Type B pancreatic cell (in vitro differentiated cells): ENCODE results near the gene PRKCE. TPM values are rescaled to one million over a fixed set of nuclear protein-coding genes. Genes with fewer than 3 reads are reported as not detected.

ENCODE experiments used
- DNase-seq: peaks from one replicate; pipeline ENCODE4 v3.0.0; 2021; ENCODE audit warnings: mixed read lengths; ENCODE audit not compliant: unreplicated experiment; ENCODE audit errors: extremely low spot score
- H3K27ac Mint-ChIP-seq: 2 replicates; pipeline ENCODE4 v1.8.0; 2021; ENCODE audit warnings: mild to moderate bottlenecking, mixed read lengths
- H3K27me3 Mint-ChIP-seq: 2 replicates; pipeline ENCODE4 v1.8.0; 2021; ENCODE audit warnings: mixed read lengths
- H3K36me3 Mint-ChIP-seq: 2 replicates; pipeline ENCODE4 v1.8.0; 2021; ENCODE audit warnings: mixed read lengths
- H3K4me1 Mint-ChIP-seq: one replicate; pipeline ENCODE4 v1.8.0; 2021; ENCODE audit warnings: mixed read lengths; ENCODE audit not compliant: unreplicated experiment
- H3K4me3 Mint-ChIP-seq: 2 replicates; pipeline ENCODE4 v1.8.0; 2021; ENCODE audit warnings: mild to moderate bottlenecking, mixed read lengths
- H3K9me3 Mint-ChIP-seq: 2 replicates; pipeline ENCODE4 v1.8.0; 2021; ENCODE audit warnings: mixed read lengths
- total RNA-seq: library from RNA; stranded (reverse); gene quantifications from 2 replicates; pipeline ENCODE4 v1.2.1, GENCODE V29; 2021; ENCODE audit warnings: low replicate concordance
- TF ChIP-seq, protein P1 (sequence below): fragments of 200-600 bp; sonication (generic); conservative IDR thresholded peaks from 2 replicates; pipeline ENCODE4 v1.5.0; 2021; ENCODE audit warnings: antibody characterized with exemption, mild to moderate bottlenecking

Gene PRKCE
- total RNA-seq, 1 donor from 2014 or later = 21.2 TPM

DNA sequence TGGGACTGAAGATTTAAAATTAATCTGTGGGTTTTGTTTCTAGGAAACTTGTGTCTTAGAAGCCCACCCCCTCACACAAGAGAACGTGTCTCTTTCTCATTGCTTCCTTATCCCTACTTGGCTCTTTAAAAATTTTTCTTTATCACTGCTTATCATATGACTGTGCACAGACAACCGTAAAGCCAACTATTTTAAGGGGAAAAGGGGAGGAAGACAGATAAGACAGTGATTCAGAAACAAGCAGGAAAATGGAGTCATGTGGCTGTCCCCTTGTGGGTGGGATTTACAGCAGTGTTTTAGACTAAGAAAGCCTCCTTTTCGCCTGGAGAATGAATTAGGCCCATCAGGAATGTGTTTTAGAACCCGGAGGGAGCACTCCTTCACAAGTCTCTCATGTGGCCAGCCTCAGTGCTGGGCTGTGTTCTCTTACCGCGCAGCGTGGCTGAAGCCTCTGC, 17.6 kb downstream of the PRKCE start:
- Mint-ChIP-seq H3K27ac (no peak overlapping the region), H3K4me3 (no peak overlapping the region), H3K36me3 (peaks cover 8% of the 10 kb centered on the region), H3K27me3 (no peaks in the 10 kb centered on the region), H3K9me3 (no peaks in the 10 kb centered on the region), H3K4me1 (peaks cover 27% of the 10 kb centered on the region)
- DNase-seq = no peak
- TF ChIP-seq, protein P1, sequence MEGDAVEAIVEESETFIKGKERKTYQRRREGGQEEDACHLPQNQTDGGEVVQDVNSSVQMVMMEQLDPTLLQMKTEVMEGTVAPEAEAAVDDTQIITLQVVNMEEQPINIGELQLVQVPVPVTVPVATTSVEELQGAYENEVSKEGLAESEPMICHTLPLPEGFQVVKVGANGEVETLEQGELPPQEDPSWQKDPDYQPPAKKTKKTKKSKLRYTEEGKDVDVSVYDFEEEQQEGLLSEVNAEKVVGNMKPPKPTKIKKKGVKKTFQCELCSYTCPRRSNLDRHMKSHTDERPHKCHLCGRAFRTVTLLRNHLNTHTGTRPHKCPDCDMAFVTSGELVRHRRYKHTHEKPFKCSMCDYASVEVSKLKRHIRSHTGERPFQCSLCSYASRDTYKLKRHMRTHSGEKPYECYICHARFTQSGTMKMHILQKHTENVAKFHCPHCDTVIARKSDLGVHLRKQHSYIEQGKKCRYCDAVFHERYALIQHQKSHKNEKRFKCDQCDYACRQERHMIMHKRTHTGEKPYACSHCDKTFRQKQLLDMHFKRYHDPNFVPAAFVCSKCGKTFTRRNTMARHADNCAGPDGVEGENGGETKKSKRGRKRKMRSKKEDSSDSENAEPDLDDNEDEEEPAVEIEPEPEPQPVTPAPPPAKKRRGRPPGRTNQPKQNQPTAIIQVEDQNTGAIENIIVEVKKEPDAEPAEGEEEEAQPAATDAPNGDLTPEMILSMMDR = no peak

DNA sequence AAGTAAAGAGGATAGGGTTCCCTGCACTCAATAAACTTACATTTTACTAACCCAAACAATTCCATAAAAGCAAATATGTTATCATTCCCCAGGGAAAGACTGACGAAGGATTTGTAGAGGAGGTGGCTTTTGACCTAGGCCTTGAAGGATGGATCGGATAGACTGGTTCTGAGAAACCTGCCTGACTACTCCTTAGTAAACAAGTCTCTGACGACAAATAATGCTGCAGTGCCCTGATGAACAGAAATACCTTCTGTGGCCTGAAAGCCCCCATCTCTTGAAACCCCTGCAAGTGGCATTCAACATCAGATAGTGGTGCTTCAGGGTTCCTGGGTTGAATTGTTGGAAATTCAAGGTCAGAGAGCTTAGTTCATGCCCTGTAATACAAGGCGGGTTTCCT, 19.2 kb downstream of the PRKCE start:
- Mint-ChIP-seq H3K4me3 (peak overlapping the region; percentile 31), H3K36me3 (peaks cover 8% of the 10 kb centered on the region), H3K27ac (peak overlapping the region; percentile 62), H3K9me3 (no peaks in the 10 kb centered on the region), H3K27me3 (no peaks in the 10 kb centered on the region), H3K4me1 (peaks cover 43% of the 10 kb centered on the region)
- TF ChIP-seq, protein P1 = no peak
- DNase-seq = no peak

DNA sequence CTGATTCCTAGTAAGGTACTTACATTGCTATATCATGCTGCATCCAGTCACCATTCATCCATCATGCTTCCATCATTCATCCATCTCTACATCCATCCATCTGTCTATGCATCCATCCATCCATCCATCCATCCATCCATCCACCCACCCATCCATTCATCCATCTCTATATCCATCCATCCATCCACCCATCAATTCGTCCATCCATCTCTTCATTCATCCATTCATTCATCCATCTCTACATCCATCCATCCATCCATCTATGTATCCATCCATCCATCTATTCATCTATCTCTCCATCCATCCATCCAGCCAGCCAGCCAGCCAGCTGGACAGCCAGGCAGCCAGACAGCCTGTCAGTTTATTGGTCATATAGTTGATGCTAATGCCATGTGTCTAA, 20.7 kb downstream of the PRKCE start:
- no peaks in the 10 kb centered on the region for H3K27me3 Mint-ChIP-seq
- H3K4me3 Mint-ChIP-seq = no peak overlapping the region
- DNase-seq = no peak
- TF ChIP-seq, protein P1 = no peak
- H3K27ac Mint-ChIP-seq = no peak overlapping the region
- H3K9me3 Mint-ChIP-seq = no peaks in the 10 kb centered on the region
- peaks cover 54% of the 10 kb centered on the region for H3K4me1 Mint-ChIP-seq
- peaks cover 9% of the 10 kb centered on the region for H3K36me3 Mint-ChIP-seq

DNA sequence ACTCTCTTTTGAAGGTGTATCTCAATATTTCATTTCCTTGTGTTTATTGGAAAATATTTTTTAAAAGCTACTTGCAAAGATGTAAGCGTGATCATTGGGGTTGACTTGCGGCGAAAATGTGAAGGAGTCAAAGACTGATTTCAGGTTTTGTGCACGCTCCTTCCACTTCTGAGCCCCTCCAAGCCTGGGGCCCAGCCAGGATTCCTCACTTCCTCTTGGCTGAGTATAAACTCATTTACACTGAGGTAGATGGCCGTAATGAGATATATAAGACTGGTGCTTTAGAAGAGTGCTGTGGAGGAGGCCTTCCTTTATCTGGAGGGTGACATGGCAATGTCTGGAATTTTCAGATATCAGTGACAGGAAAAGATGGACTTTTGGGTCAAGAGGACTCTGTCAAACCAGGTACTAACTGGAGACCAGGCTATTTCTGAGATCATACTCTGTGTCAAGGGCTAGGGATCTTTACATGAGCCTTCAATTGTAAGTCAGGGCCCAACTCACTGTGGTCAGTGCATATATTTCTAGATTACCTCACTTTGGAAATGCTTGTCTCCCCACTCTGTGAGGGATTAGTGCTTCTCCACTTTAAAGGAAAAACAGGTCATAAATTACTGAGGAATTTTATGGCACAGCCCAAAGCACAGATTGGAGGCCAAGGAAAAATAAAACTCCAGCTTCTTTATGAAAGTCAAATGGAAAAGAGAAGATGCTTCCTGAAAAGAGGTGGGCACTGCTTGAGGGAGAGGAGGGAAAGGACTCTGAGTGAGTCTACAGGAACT, 22.8 kb downstream of the PRKCE start:
- TF ChIP-seq, protein P1 = no peak
- DNase-seq = no peak
- Mint-ChIP-seq H3K36me3 (peaks cover 9% of the 10 kb centered on the region), H3K4me3 (no peak overlapping the region), H3K27ac (peak overlapping the region; percentile 94), H3K27me3 (no peaks in the 10 kb centered on the region), H3K9me3 (no peaks in the 10 kb centered on the region), H3K4me1 (peaks cover 50% of the 10 kb centered on the region)

DNA sequence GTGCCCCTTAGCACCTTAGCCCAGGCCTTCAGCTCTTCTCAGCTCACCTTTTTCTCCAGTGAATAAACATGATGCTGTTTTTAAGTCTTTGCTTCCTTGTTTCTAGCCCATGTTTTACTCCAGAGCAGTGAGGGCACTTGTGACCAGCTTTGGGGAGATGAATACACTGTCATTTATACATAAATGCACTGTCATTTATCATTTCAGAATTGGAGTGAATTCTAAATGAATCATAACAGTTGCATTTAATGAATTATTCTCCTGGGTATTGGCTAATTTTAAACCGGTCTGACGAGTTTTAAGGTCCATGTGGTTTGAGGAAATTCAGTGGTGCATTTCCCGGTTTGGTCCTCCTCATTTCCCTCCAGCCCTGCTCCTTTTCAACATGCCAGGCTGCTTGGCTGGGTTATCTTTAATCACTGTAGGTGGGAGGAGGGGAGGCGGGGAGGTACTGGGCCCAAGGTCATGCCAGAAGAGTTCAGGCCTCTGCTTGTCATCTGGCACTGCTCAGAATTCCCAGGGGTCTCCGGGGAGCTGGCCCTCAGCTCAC, 23.9 kb downstream of the PRKCE start:
- Mint-ChIP-seq H3K4me3 (peak overlapping the region; percentile 68), H3K27me3 (no peaks in the 10 kb centered on the region), H3K36me3 (peaks cover 9% of the 10 kb centered on the region), H3K9me3 (no peaks in the 10 kb centered on the region), H3K27ac (peak overlapping the region; percentile 94), H3K4me1 (peaks cover 59% of the 10 kb centered on the region)
- no peak for DNase-seq
- TF ChIP-seq, protein P1 = no peak
